ENCODE measurements around the gene AGPAT3.

Gene AGPAT3

DNA sequence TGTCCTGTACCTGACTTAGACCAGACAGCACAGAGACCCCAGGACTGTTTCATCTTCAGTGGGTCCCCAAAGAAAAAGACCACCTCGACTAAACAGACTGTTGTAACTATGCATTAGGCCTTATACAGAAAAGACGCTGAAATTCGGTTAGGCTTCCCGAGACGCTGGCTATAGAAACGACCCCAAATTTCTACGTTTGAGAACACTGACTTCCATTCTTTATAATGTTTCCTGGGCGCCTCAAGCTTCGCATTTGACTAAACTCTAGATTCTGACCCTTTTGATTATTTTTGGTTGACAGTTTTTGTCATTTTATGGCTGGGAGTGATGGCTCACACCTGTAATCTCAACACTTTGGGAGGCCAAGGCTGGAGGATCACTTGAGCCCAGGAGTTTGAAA is 146.1 kb downstream of the AGPAT3 start:
- H3K9ac ChIP-seq (ENCODE audit: low read length) = peak overlapping the region; percentile 94
- no peaks in the 10 kb centered on the region for H3K79me1 ChIP-seq (replicated peaks; ENCODE audit: low read length, poor library complexity, severe bottlenecking)
- no peak overlapping the region for H2BK5ac ChIP-seq (ENCODE audit: low read depth, low read length, poor library complexity, severe bottlenecking)
- H3K4me3 ChIP-seq (ENCODE audit: insufficient read depth in 1 of 2, low read depth in 1 of 2, low read length in 2 of 2) = peak overlapping the region in 1 of 2 experiments; percentile 86
- no peaks in the 10 kb centered on the region for H3K27me3 ChIP-seq (ENCODE audit: control insufficient read depth in 1 of 2, insufficient read depth in 1 of 2, low read length in 2 of 2)
- 95% methylated on average over 9 of the region's 9 CpGs for WGBS
- H3K4ac ChIP-seq (ENCODE audit: low read depth in 1 of 2, low read length in 2 of 2) = peak overlapping the region in 1 of 2 experiments; percentile 45
- no peak overlapping the region for H4K8ac ChIP-seq (ENCODE audit: low read length)
- no peak overlapping the region for H2AFZ ChIP-seq (ENCODE audit: low read depth, low read length)
- no peak for DNase-seq
- H2BK12ac ChIP-seq (ENCODE audit: low read length in 2 of 2) = no peak overlapping the region
- H3K9me3 ChIP-seq (ENCODE audit: control insufficient read depth, low read length) = no peaks in the 10 kb centered on the region
- H3K18ac ChIP-seq (ENCODE audit: low read depth in 1 of 2, low read length in 2 of 2) = no peak overlapping the region
- H3K36me3 ChIP-seq (ENCODE audit: control insufficient read depth in 1 of 2, insufficient read depth in 2 of 2, low read depth in 1 of 2, low read length in 2 of 2) = no peaks in the 10 kb centered on the region
- H3K27ac ChIP-seq (ENCODE audit: low read length, poor library complexity, severe bottlenecking) = peak overlapping the region; percentile 93
- peaks cover 18% of the 10 kb centered on the region for H3K4me1 ChIP-seq (ENCODE audit: control insufficient read depth, insufficient read depth, low read depth, low read length)
- H3K4me2 ChIP-seq (ENCODE audit: low read length, poor library complexity, severe bottlenecking) = peak overlapping the region; percentile 93
- H4K91ac ChIP-seq (ENCODE audit: low read length) = no peak overlapping the region
- no peak overlapping the region for H3K14ac ChIP-seq (ENCODE audit: low read length in 2 of 2)
- H2AK5ac ChIP-seq (ENCODE audit: low read length, severe bottlenecking) = peak overlapping the region; percentile 68
- H2BK15ac ChIP-seq (ENCODE audit: low read depth, poor library complexity, severe bottlenecking) = no peak overlapping the region
- H3K23ac ChIP-seq (ENCODE audit: low read length in 2 of 2) = no peak overlapping the region
- H2BK120ac ChIP-seq (ENCODE audit: low read depth, low read length) = no peak overlapping the region

DNA sequence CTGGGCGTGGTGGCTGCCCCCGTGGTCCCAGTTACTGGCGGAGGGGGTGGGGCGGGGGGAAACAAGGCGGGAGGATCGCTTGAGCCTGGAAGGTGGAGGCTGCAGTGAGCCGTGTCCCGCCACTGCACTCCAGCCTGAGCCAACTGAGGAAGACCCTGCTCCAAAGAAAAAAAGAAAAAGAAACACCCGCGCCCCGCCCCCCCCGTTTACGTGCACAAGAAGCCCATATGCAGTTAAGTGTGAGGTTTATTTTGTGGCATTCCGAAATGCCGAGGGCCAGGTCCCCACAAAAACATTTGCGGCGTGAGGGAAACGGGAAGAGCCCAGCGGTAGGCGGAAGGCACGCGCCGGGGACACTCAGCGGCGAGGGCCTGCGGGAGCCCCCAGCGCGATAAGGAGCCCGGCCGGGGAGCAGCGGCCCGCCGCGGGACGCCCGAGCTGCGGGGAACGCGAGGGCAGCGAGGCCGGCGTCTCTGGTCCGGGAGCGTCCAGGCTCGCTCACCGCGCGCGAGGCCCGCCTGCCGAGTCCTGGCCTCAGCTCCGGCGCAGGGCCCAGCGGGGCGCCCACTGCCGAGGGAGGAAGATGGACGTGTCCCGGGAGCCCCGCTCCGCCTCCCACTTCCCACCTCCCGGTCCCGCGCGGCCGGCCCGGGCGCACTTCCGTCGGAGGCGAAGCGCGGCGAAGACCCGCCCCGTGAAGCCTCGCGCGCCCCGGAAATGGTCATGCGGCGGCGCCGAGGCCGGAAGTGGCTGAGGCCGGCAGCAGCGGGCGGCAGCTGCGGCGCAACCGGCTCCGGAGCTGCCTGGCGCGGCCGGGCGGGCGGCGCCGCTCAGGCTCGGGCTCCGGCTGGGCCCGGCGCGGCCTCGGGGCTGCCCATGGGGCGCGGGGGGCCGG is 146.8 kb downstream of the AGPAT3 start, which contains the start of gene TRAPPC10:
Gene TRAPPC10 (plus strand): TSS at position 731 of the 895 bp plus-strand sequence. CDS start 185 bp downstream, outside the sequence.
- peak within 1 kb of the TSS; percentile 74 for H2BK120ac ChIP-seq (ENCODE audit: low read depth, low read length)
- H3K23ac ChIP-seq (ENCODE audit: low read length in 2 of 2) = peak within 1 kb of the TSS; percentile 43 to 87
- peak within 1 kb of the TSS; percentile 90 to 91 for H3K14ac ChIP-seq (ENCODE audit: low read length in 2 of 2)
- peak within 1 kb of the TSS; percentile 83 for H4K91ac ChIP-seq (ENCODE audit: low read length)
- peak within 1 kb of the TSS in 1 of 2 experiments; percentile 10 for H2BK12ac ChIP-seq (ENCODE audit: low read length in 2 of 2)
- peak within 1 kb of the TSS; percentile 68 for H2AK5ac ChIP-seq (ENCODE audit: low read length, severe bottlenecking)
- H3K27me3 ChIP-seq (ENCODE audit: control insufficient read depth in 1 of 2, insufficient read depth in 1 of 2, low read length in 2 of 2) = no peaks in the 10 kb centered on the region
- no peaks in the 10 kb centered on the region for H3K9me3 ChIP-seq (ENCODE audit: control insufficient read depth, low read length)
- peak within 1 kb of the TSS; percentile 88 to 95 for H3K18ac ChIP-seq (ENCODE audit: low read depth in 1 of 2, low read length in 2 of 2)
- H3K27ac ChIP-seq (ENCODE audit: low read length, poor library complexity, severe bottlenecking) = peak within 1 kb of the TSS; percentile 93
- H2BK5ac ChIP-seq (ENCODE audit: low read depth, low read length, poor library complexity, severe bottlenecking) = peak within 1 kb of the TSS; percentile 89
- peaks cover 16% of the 10 kb centered on the region for H3K4me1 ChIP-seq (ENCODE audit: control insufficient read depth, insufficient read depth, low read depth, low read length)
- peak within 1 kb of the TSS; percentile 82 to 94 for H3K4me3 ChIP-seq (ENCODE audit: insufficient read depth in 1 of 2, low read depth in 1 of 2, low read length in 2 of 2)
- H2BK15ac ChIP-seq (ENCODE audit: low read depth, poor library complexity, severe bottlenecking) = peak within 1 kb of the TSS; percentile 60
- DNase-seq = peak; percentile 88
- H3K4me2 ChIP-seq (ENCODE audit: low read length, poor library complexity, severe bottlenecking) = peak within 1 kb of the TSS; percentile 93
- H3K79me1 ChIP-seq (replicated peaks; ENCODE audit: low read length, poor library complexity, severe bottlenecking) = no peaks in the 10 kb centered on the region
- H2AFZ ChIP-seq (ENCODE audit: low read depth, low read length) = peak within 1 kb of the TSS; percentile 66
- H3K36me3 ChIP-seq (ENCODE audit: control insufficient read depth in 1 of 2, insufficient read depth in 2 of 2, low read depth in 1 of 2, low read length in 2 of 2) = no peaks in the 10 kb centered on the region
- peak within 1 kb of the TSS; percentile 83 to 95 for H3K4ac ChIP-seq (ENCODE audit: low read depth in 1 of 2, low read length in 2 of 2)
- under 1% methylated on average over 80 of the region's 107 CpGs for WGBS
- peak within 1 kb of the TSS; percentile 97 for H4K8ac ChIP-seq (ENCODE audit: low read length)
- H3K9ac ChIP-seq (ENCODE audit: low read length) = peak within 1 kb of the TSS; percentile 94

DNA sequence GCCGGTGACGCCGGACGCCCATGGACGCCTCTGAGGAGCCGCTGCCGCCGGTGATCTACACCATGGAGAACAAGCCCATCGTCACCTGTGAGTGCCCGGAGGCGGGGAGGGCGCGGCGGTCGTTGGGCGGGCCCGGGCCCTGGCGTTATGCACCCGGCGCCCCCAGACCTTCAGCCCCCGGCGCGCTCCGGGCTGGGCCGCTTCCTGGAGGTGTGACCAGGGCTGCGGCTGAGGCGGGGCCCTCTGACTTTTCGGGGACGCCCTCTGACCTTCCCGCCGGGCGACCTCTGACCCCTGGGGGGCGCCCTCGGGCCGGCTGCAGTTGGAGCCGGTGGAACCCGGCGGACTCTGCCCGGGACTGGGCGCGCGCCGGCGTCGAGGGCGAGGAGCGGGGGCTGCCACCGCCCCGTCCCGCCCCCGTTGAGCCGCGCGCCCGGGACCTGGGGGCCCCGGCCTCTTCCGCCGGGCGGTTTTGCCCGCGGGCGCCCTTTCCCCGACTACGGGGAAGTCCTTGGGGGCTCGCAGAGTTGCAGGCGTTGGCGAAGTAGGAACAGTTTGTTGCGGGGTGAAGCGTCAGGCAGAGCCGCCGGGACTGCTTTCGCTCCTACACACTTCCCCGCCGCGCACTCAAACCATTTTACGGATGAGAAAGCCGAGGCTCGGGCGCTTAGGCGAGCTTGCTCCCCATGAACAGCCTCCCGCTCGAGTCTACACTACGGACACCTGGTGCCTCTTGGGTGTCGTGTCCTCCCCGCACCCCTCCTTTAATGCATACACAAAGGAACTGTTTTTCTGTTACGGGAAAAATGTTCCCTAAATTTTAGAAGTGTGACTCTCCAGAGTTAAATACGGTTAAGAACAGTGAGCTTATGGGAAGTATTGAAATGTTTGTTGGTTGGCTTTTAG is 147.7 kb downstream of the AGPAT3 start:
- Histone ChIP-seq H2AK5ac (ENCODE audit: low read length, severe bottlenecking) (no peak overlapping the region), H2BK5ac (ENCODE audit: low read depth, low read length, poor library complexity, severe bottlenecking) (no peak overlapping the region), H3K36me3 (ENCODE audit: control insufficient read depth in 1 of 2, insufficient read depth in 2 of 2, low read depth in 1 of 2, low read length in 2 of 2) (no peaks in the 10 kb centered on the region), H2BK15ac (ENCODE audit: low read depth, poor library complexity, severe bottlenecking) (peak overlapping the region; percentile 60), H2BK120ac (ENCODE audit: low read depth, low read length) (peak overlapping the region; percentile 74), H2AFZ (ENCODE audit: low read depth, low read length) (no peak overlapping the region), H3K4me2 (ENCODE audit: low read length, poor library complexity, severe bottlenecking) (peak overlapping the region; percentile 78), H3K27ac (ENCODE audit: low read length, poor library complexity, severe bottlenecking) (peak overlapping the region; percentile 18), H4K91ac (ENCODE audit: low read length) (peak overlapping the region; percentile 67), H3K4ac (ENCODE audit: low read depth in 1 of 2, low read length in 2 of 2) (peak overlapping the region; percentile 75 to 82), H3K27me3 (ENCODE audit: control insufficient read depth in 1 of 2, insufficient read depth in 1 of 2, low read length in 2 of 2) (no peaks in the 10 kb centered on the region), H3K4me1 (ENCODE audit: control insufficient read depth, insufficient read depth, low read depth, low read length) (peaks cover 16% of the 10 kb centered on the region), H2BK12ac (ENCODE audit: low read length in 2 of 2) (peak overlapping the region in 1 of 2 experiments; percentile 10), H3K18ac (ENCODE audit: low read depth in 1 of 2, low read length in 2 of 2) (peak overlapping the region; percentile 78 to 82), H3K23ac (ENCODE audit: low read length in 2 of 2) (peak overlapping the region; percentile 15 to 34), H3K14ac (ENCODE audit: low read length in 2 of 2) (peak overlapping the region in 1 of 2 experiments; percentile 91), H3K9me3 (ENCODE audit: control insufficient read depth, low read length) (no peaks in the 10 kb centered on the region), H3K79me1 (replicated peaks; ENCODE audit: low read length, poor library complexity, severe bottlenecking) (no peaks in the 10 kb centered on the region), H3K9ac (ENCODE audit: low read length) (peak overlapping the region; percentile 94), H4K8ac (ENCODE audit: low read length) (peak overlapping the region; percentile 88), H3K4me3 (ENCODE audit: insufficient read depth in 1 of 2, low read depth in 1 of 2, low read length in 2 of 2) (peak overlapping the region; percentile 82 to 94)
- DNase-seq = peak; percentile 37
- WGBS = under 1% methylated on average over 65 of the region's 87 CpGs

Data from mesenchymal stem cell (in vitro differentiated cells and primary cell).